H9 (cell line): ENCODE measurements around the gene S1PR4. TPM values are rescaled to one million over a fixed set of nuclear protein-coding genes. Genes with fewer than 3 reads are reported as not detected.
A peak's percentile ranks its signal among the peaks of the same experiment; 100 is the strongest.

Experiments used
- DNase-seq: peaks from one replicate; pipeline ENCODE4 v3.0.0-alpha.2; 2017
- H2AFZ ChIP-seq: one replicate; pipeline ENCODE4 v1.6.1; 2013; ENCODE audit warnings: mild to moderate bottlenecking, low read length, control low read depth, moderate library complexity
- H2AK5ac ChIP-seq: 2 replicates; pipeline ENCODE4 v1.6.1; 2013; ENCODE audit warnings: low read length, control low read depth, mixed read lengths; ENCODE audit not compliant: insufficient read length
- H2BK120ac ChIP-seq: one replicate; pipeline ENCODE4 v1.6.1; 2013; ENCODE audit warnings: low read depth, mild to moderate bottlenecking, low read length, control low read depth, inconsistent platforms; ENCODE audit not compliant: poor library complexity, severe bottlenecking
- H2BK12ac ChIP-seq: 2 replicates; pipeline ENCODE4 v1.6.1; 2013; ENCODE audit warnings: low read length, control low read depth, mixed read lengths, low read depth; ENCODE audit not compliant: insufficient read length
- H2BK15ac ChIP-seq: 2 replicates; pipeline ENCODE4 v1.6.1; 2013; ENCODE audit warnings: low read depth, low read length, control low read depth
- H2BK20ac ChIP-seq: one replicate; pipeline ENCODE4 v1.6.1; 2013; ENCODE audit warnings: low read depth, mild to moderate bottlenecking, low read length, control low read depth, inconsistent platforms; ENCODE audit not compliant: poor library complexity, severe bottlenecking
- H2BK5ac ChIP-seq: 2 replicates; pipeline ENCODE4 v1.6.1; 2013; ENCODE audit warnings: low read length, control low read depth, mixed read lengths; ENCODE audit not compliant: insufficient read length
- H3K14ac ChIP-seq: 2 replicates; pipeline ENCODE4 v1.6.1; 2013; ENCODE audit warnings: low read length, control low read depth; ENCODE audit not compliant: insufficient read depth
- H3K18ac ChIP-seq: 2 replicates; pipeline ENCODE4 v1.6.1; 2013; ENCODE audit warnings: low read depth, mild to moderate bottlenecking, mixed read lengths, low read length, control low read depth; ENCODE audit not compliant: insufficient read length
- H3K23ac ChIP-seq: 2 replicates; pipeline ENCODE4 v1.6.1; 2013; ENCODE audit warnings: low read length, control low read depth, mixed read lengths, low read depth; ENCODE audit not compliant: insufficient read length
- H3K23me2 ChIP-seq: 2 replicates; pipeline ENCODE4 v1.6.1; 2013; ENCODE audit warnings: low read depth, mild to moderate bottlenecking, mixed read lengths, low read length, control low read depth; ENCODE audit not compliant: insufficient read length, poor library complexity, severe bottlenecking
- H3K27ac ChIP-seq: 2 replicates; pipeline ENCODE4 v1.5.1; 2013; ENCODE audit warnings: low read length, control low read depth, mixed read lengths, low read depth; ENCODE audit not compliant: insufficient read length
- H3K27me3 ChIP-seq: 2 replicates; pipeline ENCODE4 v1.6.1; 2013; ENCODE audit warnings: low read length, control low read depth, inconsistent platforms; ENCODE audit not compliant: insufficient read depth
- H3K4ac ChIP-seq: 2 replicates; pipeline ENCODE4 v1.6.1; 2013; ENCODE audit warnings: low read depth, mild to moderate bottlenecking, control low read depth, inconsistent platforms, low read length, moderate library complexity
- H3K4me1 ChIP-seq: 2 replicates; pipeline ENCODE4 v1.6.1; 2013; ENCODE audit warnings: low read length, control low read depth, inconsistent platforms; ENCODE audit not compliant: insufficient read depth
- H3K4me2 ChIP-seq: 2 replicates; pipeline ENCODE4 v1.6.1; 2013; ENCODE audit warnings: low read length, control low read depth, mixed read lengths; ENCODE audit not compliant: insufficient read length, insufficient read depth
- H3K56ac ChIP-seq: 2 replicates; pipeline ENCODE4 v1.6.1; 2013; ENCODE audit warnings: low read depth, mild to moderate bottlenecking, mixed read lengths, low read length, control low read depth; ENCODE audit not compliant: insufficient read length
- H3K79me1 ChIP-seq: 2 replicates; pipeline ENCODE4 v1.6.1; 2013; ENCODE audit warnings: low read depth, mild to moderate bottlenecking, moderate library complexity, low read length, control low read depth, inconsistent platforms; ENCODE audit not compliant: insufficient read depth, poor library complexity, severe bottlenecking
- H3K79me2 ChIP-seq: 2 replicates; pipeline ENCODE4 v1.6.1; 2013; ENCODE audit warnings: low read length, control low read depth, inconsistent platforms; ENCODE audit not compliant: insufficient read depth
- H3K9ac ChIP-seq: 2 replicates; pipeline ENCODE4 v1.6.1; 2013; ENCODE audit warnings: low read length, control low read depth, mixed read lengths; ENCODE audit not compliant: insufficient read length; ENCODE audit errors: extremely low read depth
- H3K9me3 ChIP-seq: one replicate; pipeline ENCODE4 v1.6.1; 2013; ENCODE audit warnings: low read depth, low read length, inconsistent platforms; ENCODE audit not compliant: control insufficient read depth
- H3T11ph ChIP-seq: one replicate; pipeline ENCODE4 v1.6.1; 2013; ENCODE audit warnings: mild to moderate bottlenecking, low read length, control low read depth, inconsistent platforms
- H4K20me1 ChIP-seq: one replicate; pipeline ENCODE4 v1.6.1; 2013; ENCODE audit not compliant: control insufficient read depth, insufficient read length, insufficient read depth
- H4K5ac ChIP-seq: 2 replicates; pipeline ENCODE4 v1.6.1; 2013; ENCODE audit warnings: low read depth, mild to moderate bottlenecking, mixed read lengths, low read length, control low read depth; ENCODE audit not compliant: insufficient read length
- H4K8ac ChIP-seq: replicated peaks from 2 replicates; pipeline ENCODE4 v1.6.1; 2013; ENCODE audit warnings: low read length, control low read depth, mixed read lengths, low read depth; ENCODE audit not compliant: insufficient read length
- H4K91ac ChIP-seq: 2 replicates; pipeline ENCODE4 v1.6.1; 2013; ENCODE audit warnings: low read depth, mild to moderate bottlenecking, moderate library complexity, mixed read lengths, low read length, control low read depth; ENCODE audit not compliant: insufficient read length
- H3K27ac Mint-ChIP-seq, 3 experiments: 2 replicates in 2 of 3; 3 replicates in 1 of 3; pipeline ENCODE4 v1.8.0; 2020 to 2021; ENCODE audit warnings: mixed read lengths in 3 of 3, mild to moderate bottlenecking in 1 of 3, moderate library complexity in 1 of 3
- H3K27me3 Mint-ChIP-seq: 2 replicates; pipeline ENCODE4 v1.8.0; 2021; ENCODE audit warnings: low read depth, mild to moderate bottlenecking, moderate library complexity, mixed read lengths
- H3K36me3 Mint-ChIP-seq, 3 experiments: 2 replicates in 2 of 3; 3 replicates in 1 of 3; pipeline ENCODE4 v1.8.0; 2020 to 2021; ENCODE audit warnings: low read depth in 3 of 3, mixed read lengths in 3 of 3; ENCODE audit not compliant: insufficient read depth in 1 of 3
- H3K4me1 Mint-ChIP-seq, 2 experiments: 2 replicates each; pipeline ENCODE4 v1.8.0; 2020; ENCODE audit warnings: mixed read lengths in 2 of 2
- H3K4me3 Mint-ChIP-seq, 2 experiments: 2 replicates in 1 of 2; 3 replicates in 1 of 2; pipeline ENCODE4 v1.8.0; 2020 to 2021; ENCODE audit warnings: mild to moderate bottlenecking in 2 of 2, mixed read lengths in 2 of 2, moderate library complexity in 1 of 2
- H3K9me3 Mint-ChIP-seq, 2 experiments: 2 replicates in 1 of 2; 3 replicates in 1 of 2; pipeline ENCODE4 v1.8.0; 2020; ENCODE audit warnings: mild to moderate bottlenecking in 2 of 2, mixed read lengths in 2 of 2, moderate library complexity in 1 of 2
- WGBS: extraction: QIAGEN DNeasy Blood & Tissue Kit; methylation state at CpG from one replicate; pipeline ENCODE4 v1.1.7; 2013; ENCODE audit warnings: missing lambda C conversion rate, low lambda C conversion rate, mixed read lengths; ENCODE audit not compliant: insufficient read length; ENCODE audit errors: extremely low coverage; 5-methylcytosine and 5-hydroxymethylcytosine counted together
- total RNA-seq: library from RNA; stranded (reverse); gene quantifications from 2 replicates; pipeline ENCODE4 v1.2.1, GENCODE V29; 2021
- TF ChIP-seq, protein P1 (sequence below): fragments of 200-600 bp; sonication (generic); conservative IDR thresholded peaks from 3 replicates; pipeline ENCODE4 v1.8.0; 2021; ENCODE audit warnings: antibody characterized with exemption, mild to moderate bottlenecking

Gene S1PR4
- total RNA-seq, 1 experiment from 2014 or later: not detected

DNA sequence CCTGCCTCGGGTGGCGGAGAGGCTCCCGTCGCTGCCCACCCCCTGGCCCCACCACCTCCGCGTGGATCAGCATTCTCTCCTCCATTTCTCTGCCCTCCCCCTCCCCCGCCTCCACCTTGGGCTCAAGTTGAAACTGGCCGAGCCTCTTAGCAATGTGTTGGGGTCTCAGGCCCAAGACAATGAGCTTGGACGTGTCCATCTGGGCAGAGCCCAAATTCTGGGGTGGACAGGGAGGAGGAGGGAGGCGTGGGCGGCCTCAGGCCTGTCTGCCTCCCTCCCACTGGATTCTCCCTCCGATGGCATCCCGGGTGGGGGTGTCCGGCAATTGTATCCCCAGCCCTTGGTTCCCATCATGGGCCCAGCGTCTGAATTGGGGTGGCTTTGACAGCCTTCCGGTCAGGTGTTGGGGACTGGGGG is 47.1 kb downstream of the S1PR4 start:
- no peak overlapping the region for H4K91ac ChIP-seq

More for the DNA sequence above, 47.1 kb downstream of the S1PR4 start:
- no peak overlapping the region for H3K23ac ChIP-seq
- H2BK120ac ChIP-seq: no peak overlapping the region
- H3K79me2 ChIP-seq: no peaks in the 10 kb centered on the region
- H3K9ac ChIP-seq: no peak overlapping the region
- Mint-ChIP-seq H3K4me3 (peak overlapping the region; percentile 46 to 82; a peak in 4 of 5 replicates), H3K27me3 (peaks cover 29% of the 10 kb centered on the region), H3K27ac (no peak overlapping the region), H3K9me3 (no peaks in the 10 kb centered on the region), H3K4me1 (peaks cover 6 to 28% of the 10 kb centered on the region in 2 experiments; a peak in 3 of 4 replicates), H3K36me3 (peaks cover 0 to 3% (median 0%) of the 10 kb centered on the region in 3 experiments; a peak in 4 of 7 replicates)
- H3K23me2 ChIP-seq: peaks cover 5% of the 10 kb centered on the region
- no peak overlapping the region for H2BK20ac ChIP-seq
- no peaks in the 10 kb centered on the region for H3K27me3 ChIP-seq
- no peak overlapping the region for H2BK5ac ChIP-seq
- no peaks in the 10 kb centered on the region for H3K79me1 ChIP-seq
- H2AFZ ChIP-seq: no peak overlapping the region
- no peak overlapping the region for H3K56ac ChIP-seq
- H4K8ac ChIP-seq: no peak overlapping the region
- no CpG with 5 or more reads among the region's 16 CpGs for WGBS
- no peak overlapping the region for H2BK12ac ChIP-seq
- H3K4ac ChIP-seq: no peak overlapping the region
- H2AK5ac ChIP-seq: no peak overlapping the region
- H3K14ac ChIP-seq: no peak overlapping the region; the same call in 1 of the 2 replicates
- H3T11ph ChIP-seq: no peak overlapping the region
- TF ChIP-seq, protein P1, sequence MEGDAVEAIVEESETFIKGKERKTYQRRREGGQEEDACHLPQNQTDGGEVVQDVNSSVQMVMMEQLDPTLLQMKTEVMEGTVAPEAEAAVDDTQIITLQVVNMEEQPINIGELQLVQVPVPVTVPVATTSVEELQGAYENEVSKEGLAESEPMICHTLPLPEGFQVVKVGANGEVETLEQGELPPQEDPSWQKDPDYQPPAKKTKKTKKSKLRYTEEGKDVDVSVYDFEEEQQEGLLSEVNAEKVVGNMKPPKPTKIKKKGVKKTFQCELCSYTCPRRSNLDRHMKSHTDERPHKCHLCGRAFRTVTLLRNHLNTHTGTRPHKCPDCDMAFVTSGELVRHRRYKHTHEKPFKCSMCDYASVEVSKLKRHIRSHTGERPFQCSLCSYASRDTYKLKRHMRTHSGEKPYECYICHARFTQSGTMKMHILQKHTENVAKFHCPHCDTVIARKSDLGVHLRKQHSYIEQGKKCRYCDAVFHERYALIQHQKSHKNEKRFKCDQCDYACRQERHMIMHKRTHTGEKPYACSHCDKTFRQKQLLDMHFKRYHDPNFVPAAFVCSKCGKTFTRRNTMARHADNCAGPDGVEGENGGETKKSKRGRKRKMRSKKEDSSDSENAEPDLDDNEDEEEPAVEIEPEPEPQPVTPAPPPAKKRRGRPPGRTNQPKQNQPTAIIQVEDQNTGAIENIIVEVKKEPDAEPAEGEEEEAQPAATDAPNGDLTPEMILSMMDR: no peak
- no peaks in the 10 kb centered on the region for H3K9me3 ChIP-seq
- no peak overlapping the region for H3K27ac ChIP-seq
- no peak for DNase-seq
- H4K20me1 ChIP-seq: no peaks in the 10 kb centered on the region
- H3K4me1 ChIP-seq: no peaks in the 10 kb centered on the region
- no peak overlapping the region for H3K18ac ChIP-seq
- peak overlapping the region; percentile 43 for H3K4me2 ChIP-seq
- no peak overlapping the region for H2BK15ac ChIP-seq
- no peak overlapping the region for H4K5ac ChIP-seq
